HG03039 (cell line): ENCODE data around the gene USP10.
"Not testable (repeated sequence)": the region's sequence is repeated elsewhere in the genome, so short reads cannot be mapped to it uniquely, and the experiment has no call there.

ENCODE experiments used
- ATAC-seq: cut with Tn5 transposase; IDR thresholded peaks from one replicate; pipeline ENCODE4 v1.9.1; 2021; ENCODE audit warnings: mild to moderate bottlenecking, moderate library complexity; ENCODE audit not compliant: unreplicated experiment

The USP10 gene

GRCh38 chr16:84673203-84673535 is 26.6 kb upstream of the USP10 start:
- ATAC-seq: no peak

- ATAC-seq: no peak
These were observed 26.2 kb upstream of the USP10 start for GRCh38 chr16:84673561-84673960.

- no peak for ATAC-seq
These were observed 24.4 kb upstream of the USP10 start for GRCh38 chr16:84675423-84675822.

- no peak for ATAC-seq
These were observed 23.9 kb upstream of the USP10 start for GRCh38 chr16:84675884-84676283.

- ATAC-seq: no peak
These were observed 22.6 kb upstream of the USP10 start for GRCh38 chr16:84677017-84677803.

- ATAC-seq: no peak
These were observed 22.0 kb upstream of the USP10 start for GRCh38 chr16:84677849-84678248.

- no peak for ATAC-seq
These were observed 21.3 kb upstream of the USP10 start for GRCh38 chr16:84678541-84678940.

- ATAC-seq: no peak
These were observed 19.5 kb upstream of the USP10 start for GRCh38 chr16:84680165-84680842.

GRCh38 chr16:84680843-84681629 is 18.8 kb upstream of the USP10 start:
- ATAC-seq: no peak

- ATAC-seq: no peak
These were observed 15.9 kb upstream of the USP10 start for GRCh38 chr16:84683691-84684591.

- no peak for ATAC-seq
These were observed 15.2 kb upstream of the USP10 start for GRCh38 chr16:84684592-84684965.

GRCh38 chr16:84685210-84685609 is 14.6 kb upstream of the USP10 start:
- no peak for ATAC-seq

GRCh38 chr16:84686707-84687298 is 13.0 kb upstream of the USP10 start:
- ATAC-seq: no peak

GRCh38 chr16:84687715-84688114 is 12.1 kb upstream of the USP10 start:
- no peak for ATAC-seq

GRCh38 chr16:84688163-84688562 is 11.6 kb upstream of the USP10 start:
- not testable (repeated sequence) for ATAC-seq

- no peak for ATAC-seq
These were observed 10.7 kb upstream of the USP10 start for GRCh38 chr16:84689111-84689510.

- no peak for ATAC-seq
These were observed 9.5 kb upstream of the USP10 start for GRCh38 chr16:84690088-84690819.

GRCh38 chr16:84692451-84693214 is 7.2 kb upstream of the USP10 start:
- no peak for ATAC-seq

GRCh38 chr16:84693869-84694268 is 5.9 kb upstream of the USP10 start:
- ATAC-seq: not testable (repeated sequence)
